SW480 (cell line): Measurements from ENCODE around the gene IGFBP5.
A peak's percentile ranks its signal among the peaks of the same experiment; 100 is the strongest.

Source experiments
- DNase-seq: peaks from one replicate; pipeline ENCODE4 v3.0.0-alpha.2; 2016; ENCODE audit warnings: low spot score

The IGFBP5 gene

GRCh38 chr2:216687111-216687510 lies 8.2 kb downstream of the IGFBP5 start:
- no peak for DNase-seq

- DNase-seq = no peak
These were observed 9.9 kb downstream of the IGFBP5 start for GRCh38 chr2:216685327-216685875.

GRCh38 chr2:216683846-216684245 lies 11.5 kb downstream of the IGFBP5 start:
- DNase-seq = no peak

- DNase-seq = no peak
These were observed 13.7 kb downstream of the IGFBP5 start for GRCh38 chr2:216681683-216682082.

GRCh38 chr2:216680951-216681629 lies 14.3 kb downstream of the IGFBP5 start:
- no peak for DNase-seq

GRCh38 chr2:216679658-216680024 lies 15.7 kb downstream of the IGFBP5 start:
- DNase-seq = no peak

- no peak for DNase-seq
These were observed 16.3 kb downstream of the IGFBP5 start for GRCh38 chr2:216678813-216679657.

GRCh38 chr2:216678098-216678465 lies 17.3 kb downstream of the IGFBP5 start:
- DNase-seq = no peak

- DNase-seq = no peak
These were observed 17.8 kb downstream of the IGFBP5 start for GRCh38 chr2:216677439-216678097.

- no peak for DNase-seq
These were observed 18.7 kb downstream of the IGFBP5 start for GRCh38 chr2:216676630-216677029.

GRCh38 chr2:216674376-216674775 lies 21.0 kb downstream of the IGFBP5 start:
- no peak for DNase-seq

- no peak for DNase-seq
These were observed 21.7 kb downstream of the IGFBP5 start for GRCh38 chr2:216673609-216674008.

- no peak for DNase-seq
These were observed 22.3 kb downstream of the IGFBP5 start for GRCh38 chr2:216673021-216673420.

- DNase-seq = no peak
These were observed 22.9 kb downstream of the IGFBP5 start for GRCh38 chr2:216672466-216672865.

GRCh38 chr2:216671791-216672343 lies 23.5 kb downstream of the IGFBP5 start:
- no peak for DNase-seq

- no peak for DNase-seq
These were observed 24.3 kb downstream of the IGFBP5 start for GRCh38 chr2:216671081-216671411.

- DNase-seq = no peak
These were observed 24.9 kb downstream of the IGFBP5 start for GRCh38 chr2:216670266-216671080.

- peak; percentile 64 for DNase-seq
These were observed 28.7 kb downstream of the IGFBP5 start for GRCh38 chr2:216666461-216667233.

- DNase-seq = no peak
These were observed 29.6 kb downstream of the IGFBP5 start for GRCh38 chr2:216665717-216666116.

- DNase-seq = no peak
These were observed 30.1 kb downstream of the IGFBP5 start for GRCh38 chr2:216665242-216665641.

- DNase-seq = no peak
These were observed 30.7 kb downstream of the IGFBP5 start for GRCh38 chr2:216664593-216665034.
